Measurements from ENCODE around the gene NR5A2.

The NR5A2 gene

DNA sequence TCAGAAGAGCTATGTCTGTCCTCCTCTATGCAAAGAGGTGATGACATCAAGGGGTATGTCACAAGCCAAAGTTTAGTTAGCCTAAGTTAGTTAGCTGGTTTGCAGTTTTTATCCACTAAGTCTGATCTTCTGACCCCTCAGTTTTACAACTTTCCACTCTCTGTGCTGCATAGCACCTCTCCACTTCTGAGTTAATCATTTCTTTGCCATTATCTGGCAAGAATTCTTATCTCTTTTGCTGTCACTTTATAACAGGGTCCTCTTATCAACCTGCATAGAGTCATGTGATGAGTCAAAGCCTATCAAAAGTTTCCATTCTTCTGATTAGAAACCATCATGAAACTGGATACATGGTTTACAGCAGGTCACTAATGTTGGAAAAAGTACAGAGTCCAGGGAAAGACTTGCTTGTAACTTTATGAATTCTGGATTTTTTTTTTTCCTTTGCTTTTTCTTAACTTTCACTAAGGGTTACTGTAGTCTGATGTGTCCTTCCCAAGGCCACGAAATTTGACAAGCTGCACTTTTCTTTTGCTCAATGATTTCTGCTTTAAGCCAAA is at the start of gene NR5A2:
TSS of gene NR5A2 (plus strand) at position 447 of the 560 bp plus-strand sequence. CDS start 138 bp downstream, outside the sequence.
- no peaks in the 10 kb centered on the region for H3K9me3 ChIP-seq (ENCODE audit: control insufficient read depth, insufficient read depth, low read length)
- H3K36me3 ChIP-seq (ENCODE audit: insufficient read depth, low read length) = no peaks in the 10 kb centered on the region
- H3K4me1 ChIP-seq (ENCODE audit: insufficient read depth, low read length) = no peaks in the 10 kb centered on the region
- H3K9ac ChIP-seq (ENCODE audit: low read depth, low read length) = peak within 1 kb of the TSS; percentile 75

DNA sequence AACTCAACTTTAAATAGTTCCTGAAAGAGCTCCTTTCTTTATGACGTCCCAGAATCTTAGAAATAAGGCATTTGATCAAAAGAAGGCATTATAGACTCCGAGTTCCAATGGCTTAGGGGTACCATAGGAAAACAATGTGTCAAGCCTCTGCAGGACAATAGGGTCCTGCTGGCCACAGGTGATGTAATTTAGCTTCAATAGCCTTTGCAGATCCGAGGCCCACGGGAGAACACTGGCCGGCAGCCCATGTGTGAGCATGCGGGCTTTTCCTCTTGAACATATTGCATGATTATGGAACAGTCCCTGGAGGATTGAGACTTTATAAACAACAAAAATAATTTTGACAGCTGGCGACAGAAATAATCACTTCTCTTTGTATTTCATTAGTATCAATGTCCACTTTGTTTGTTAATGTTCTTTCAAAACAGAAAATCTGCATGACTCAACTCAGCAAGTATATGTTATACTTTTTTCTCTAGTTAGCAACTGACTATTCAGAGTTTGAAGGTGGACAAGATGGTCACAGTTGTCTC is 49.0 kb upstream of the NR5A2 start:
- peaks cover 11% of the 10 kb centered on the region; the same call in 1 of the 2 replicates for H3K4me1 ChIP-seq (ENCODE audit: insufficient read depth, low read length)
- no peak overlapping the region for H3K9ac ChIP-seq (ENCODE audit: low read depth, low read length)
- H3K9me3 ChIP-seq (ENCODE audit: control insufficient read depth, insufficient read depth, low read length) = no peaks in the 10 kb centered on the region
- H3K36me3 ChIP-seq (ENCODE audit: insufficient read depth, low read length) = no peaks in the 10 kb centered on the region

DNA sequence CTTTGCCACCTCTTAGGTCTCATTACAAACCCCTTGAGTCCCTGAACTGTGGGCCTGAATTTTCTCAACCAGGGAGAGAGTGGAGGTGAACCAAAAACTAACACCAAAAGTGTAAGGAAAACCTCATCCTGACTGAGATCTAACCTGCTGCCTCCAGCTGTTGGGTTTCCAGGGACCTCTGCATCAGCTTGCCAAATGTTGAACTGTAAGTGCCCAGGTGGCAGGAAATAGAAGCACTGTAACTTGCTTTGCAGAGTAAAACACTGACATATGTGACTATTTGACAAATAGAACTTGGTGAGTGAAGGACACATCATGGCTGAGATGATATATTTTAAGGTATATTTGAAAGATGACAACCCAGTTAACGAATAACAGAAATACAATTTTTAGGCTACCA is 48.4 kb upstream of the NR5A2 start:
- no peaks in the 10 kb centered on the region for H3K36me3 ChIP-seq (ENCODE audit: insufficient read depth, low read length)
- peaks cover 11% of the 10 kb centered on the region; the same call in 1 of the 2 replicates for H3K4me1 ChIP-seq (ENCODE audit: insufficient read depth, low read length)
- no peaks in the 10 kb centered on the region for H3K9me3 ChIP-seq (ENCODE audit: control insufficient read depth, insufficient read depth, low read length)
- H3K9ac ChIP-seq (ENCODE audit: low read depth, low read length) = no peak overlapping the region

DNA sequence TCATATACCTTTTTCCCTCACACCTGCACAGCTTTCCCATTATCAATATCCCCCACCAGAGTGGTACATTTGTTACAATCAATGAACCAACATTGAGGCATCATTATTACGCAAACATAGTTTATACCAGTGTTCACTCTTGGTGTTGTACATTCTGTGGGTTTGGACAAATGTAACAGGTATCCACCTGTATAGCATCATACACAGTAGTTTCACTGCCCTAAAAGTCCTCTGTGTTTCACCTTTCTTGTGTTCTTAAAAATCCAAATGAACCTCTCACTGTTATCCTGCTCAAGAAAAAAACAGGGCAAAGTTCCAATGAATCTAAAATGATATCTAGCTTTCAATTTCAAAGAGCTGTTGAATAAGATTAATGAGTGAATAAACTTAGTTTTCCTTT is 45.9 kb upstream of the NR5A2 start:
- Histone ChIP-seq H3K9me3 (ENCODE audit: control insufficient read depth, insufficient read depth, low read length) (no peaks in the 10 kb centered on the region), H3K36me3 (ENCODE audit: insufficient read depth, low read length) (no peaks in the 10 kb centered on the region), H3K4me1 (ENCODE audit: insufficient read depth, low read length) (peaks cover 8% of the 10 kb centered on the region; the same call in 1 of the 2 replicates), H3K9ac (ENCODE audit: low read depth, low read length) (no peak overlapping the region)

DNA sequence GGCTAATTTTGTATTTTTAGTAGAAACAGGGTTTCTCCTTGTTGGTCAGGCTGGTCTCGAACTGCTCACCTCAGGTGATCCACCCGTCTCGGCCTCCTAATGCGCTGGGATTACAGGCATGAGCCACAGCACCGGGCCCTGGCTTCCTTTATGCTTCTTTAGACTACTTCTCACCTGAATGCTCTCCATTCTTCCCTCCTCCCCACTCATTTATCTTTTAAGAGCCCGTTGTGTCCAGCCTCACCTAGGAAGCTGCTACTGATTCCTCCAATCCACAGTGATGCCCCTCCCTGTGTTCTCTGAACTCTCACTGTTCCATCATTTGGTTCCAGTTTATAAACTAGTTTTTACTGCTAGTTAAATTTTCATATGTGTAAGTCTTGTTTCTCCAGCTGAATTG is 44.9 kb upstream of the NR5A2 start:
- Histone ChIP-seq H3K9me3 (ENCODE audit: control insufficient read depth, insufficient read depth, low read length) (no peaks in the 10 kb centered on the region), H3K36me3 (ENCODE audit: insufficient read depth, low read length) (no peaks in the 10 kb centered on the region)

DNA sequence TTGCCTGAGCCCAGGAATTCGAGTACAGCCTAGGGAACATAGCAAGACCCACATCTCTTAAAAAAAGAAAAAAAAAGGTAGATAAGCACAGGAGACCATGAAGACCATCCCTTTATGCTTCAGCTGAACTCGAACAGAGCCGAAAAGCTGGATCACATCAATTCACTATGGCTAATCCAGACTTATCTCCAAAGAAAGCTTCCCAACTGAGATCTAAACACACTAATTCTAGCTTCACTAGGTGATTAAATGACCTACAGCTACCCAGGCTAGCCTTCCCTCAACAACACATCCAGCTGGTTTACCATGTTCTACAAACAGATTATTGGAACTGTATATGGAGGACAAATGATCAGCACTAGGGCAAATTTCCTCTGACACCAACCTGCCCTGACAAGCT is 44.0 kb upstream of the NR5A2 start:
- H3K36me3 ChIP-seq (ENCODE audit: insufficient read depth, low read length) = no peaks in the 10 kb centered on the region
- no peak overlapping the region for H3K9ac ChIP-seq (ENCODE audit: low read depth, low read length)
- no peaks in the 10 kb centered on the region for H3K9me3 ChIP-seq (ENCODE audit: control insufficient read depth, insufficient read depth, low read length)
- 0 out of 2 replicates have a peak, but pooled peaks cover 3% of the 10 kb centered on the region for H3K4me1 ChIP-seq (ENCODE audit: insufficient read depth, low read length)

More for the DNA sequence above, 44.9 kb upstream of the NR5A2 start:
- no peak overlapping the region for H3K9ac ChIP-seq (ENCODE audit: low read depth, low read length)
- H3K4me1 ChIP-seq (ENCODE audit: insufficient read depth, low read length) = 0 out of 2 replicates have a peak, but pooled peaks cover 3% of the 10 kb centered on the region

DNA sequence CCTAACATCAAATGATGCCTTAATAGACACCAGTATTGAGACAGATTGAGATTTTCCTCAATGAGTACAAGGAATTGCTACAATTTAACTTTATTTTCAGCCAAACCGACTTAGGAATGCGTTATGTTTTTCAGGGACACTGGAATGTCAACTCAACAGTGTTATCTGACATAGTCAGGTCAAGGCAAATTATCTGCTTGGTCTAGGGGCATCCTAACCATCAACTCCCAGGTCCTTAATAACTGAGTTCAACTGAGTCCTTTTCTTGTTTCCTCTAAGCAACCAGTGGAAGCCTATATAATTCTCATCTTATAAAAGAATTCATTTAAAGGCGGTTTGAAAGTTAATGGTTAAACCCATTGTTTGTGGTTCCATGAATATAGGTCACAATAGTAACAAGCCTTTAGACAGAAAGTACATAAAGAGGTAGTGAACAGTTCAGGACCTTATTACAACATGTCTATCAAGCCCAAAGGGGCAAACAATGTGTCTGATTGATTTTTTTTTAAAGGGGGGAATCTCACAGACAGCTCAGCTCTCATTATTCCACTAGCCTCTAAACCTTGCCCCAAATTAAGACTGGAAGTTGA is 32.3 kb upstream of the NR5A2 start:
- no peak overlapping the region for H3K9ac ChIP-seq (ENCODE audit: low read depth, low read length)
- no peaks in the 10 kb centered on the region for H3K4me1 ChIP-seq (ENCODE audit: insufficient read depth, low read length)
- H3K9me3 ChIP-seq (ENCODE audit: control insufficient read depth, insufficient read depth, low read length) = no peaks in the 10 kb centered on the region
- H3K36me3 ChIP-seq (ENCODE audit: insufficient read depth, low read length) = no peaks in the 10 kb centered on the region

DNA sequence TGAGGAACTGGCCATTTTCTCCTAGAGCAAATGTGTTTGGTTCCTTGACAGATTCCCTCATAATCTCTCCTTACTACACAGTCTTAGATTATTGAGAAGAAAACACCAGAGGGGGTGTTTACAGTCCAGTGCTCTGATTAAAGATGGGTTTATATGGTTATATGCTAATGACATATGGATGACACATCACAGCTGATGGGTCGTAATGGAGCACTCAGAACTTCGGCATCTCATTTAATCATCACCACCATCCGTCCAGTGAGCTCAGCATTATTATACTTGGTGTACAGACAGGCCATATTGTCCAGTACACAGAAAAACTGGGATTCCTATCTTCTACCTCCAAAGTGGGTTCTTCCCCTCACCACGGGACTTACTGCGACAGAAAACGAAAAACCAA is 22.3 kb upstream of the NR5A2 start:
- Histone ChIP-seq H3K9me3 (ENCODE audit: control insufficient read depth, insufficient read depth, low read length) (no peaks in the 10 kb centered on the region), H3K9ac (ENCODE audit: low read depth, low read length) (no peak overlapping the region), H3K36me3 (ENCODE audit: insufficient read depth, low read length) (no peaks in the 10 kb centered on the region), H3K4me1 (ENCODE audit: insufficient read depth, low read length) (no peaks in the 10 kb centered on the region)

DNA sequence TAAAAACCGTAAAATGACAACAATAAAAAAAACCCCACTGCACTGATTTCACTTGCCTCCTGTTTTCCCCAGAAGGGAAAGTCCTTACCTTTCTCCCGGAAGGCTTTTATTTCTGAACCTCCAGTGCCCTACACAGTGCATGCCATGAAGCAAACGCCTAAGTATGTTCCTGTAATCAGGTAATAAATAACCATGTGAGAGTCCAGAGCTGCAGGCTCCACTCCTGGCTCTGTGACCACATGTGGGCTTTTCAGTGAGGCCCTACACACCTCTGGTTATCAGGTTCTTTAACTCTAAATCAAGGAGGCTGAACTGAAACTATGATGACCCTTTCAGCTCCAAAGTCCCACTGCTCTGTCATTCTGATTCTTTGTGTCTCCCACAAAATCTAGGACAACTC is 20.8 kb upstream of the NR5A2 start:
- no peaks in the 10 kb centered on the region for H3K9me3 ChIP-seq (ENCODE audit: control insufficient read depth, insufficient read depth, low read length)
- no peaks in the 10 kb centered on the region for H3K36me3 ChIP-seq (ENCODE audit: insufficient read depth, low read length)
- H3K9ac ChIP-seq (ENCODE audit: low read depth, low read length) = no peak overlapping the region
- no peaks in the 10 kb centered on the region for H3K4me1 ChIP-seq (ENCODE audit: insufficient read depth, low read length)

DNA sequence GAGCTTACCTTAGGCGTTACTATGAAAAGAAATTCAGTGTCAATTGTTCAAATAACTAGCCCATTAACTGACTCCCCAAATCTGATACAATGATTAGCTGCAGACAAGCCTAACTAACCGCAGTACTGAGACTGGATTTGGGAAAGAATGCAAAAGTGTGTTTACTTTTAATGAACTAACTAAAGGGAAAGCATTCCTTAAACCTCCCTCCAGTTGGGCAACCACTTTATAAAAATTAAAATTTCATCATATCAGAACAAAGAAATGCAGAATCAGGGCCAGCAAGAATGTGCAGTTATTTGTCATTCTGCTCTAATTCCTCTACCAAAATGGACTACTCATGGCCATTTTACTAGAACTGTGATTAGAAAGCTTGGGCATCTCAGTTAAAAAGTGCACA is 11.7 kb upstream of the NR5A2 start:
- no peaks in the 10 kb centered on the region for H3K4me1 ChIP-seq (ENCODE audit: insufficient read depth, low read length)
- no peaks in the 10 kb centered on the region for H3K36me3 ChIP-seq (ENCODE audit: insufficient read depth, low read length)
- no peak overlapping the region for H3K9ac ChIP-seq (ENCODE audit: low read depth, low read length)
- H3K9me3 ChIP-seq (ENCODE audit: control insufficient read depth, insufficient read depth, low read length) = no peaks in the 10 kb centered on the region

DNA sequence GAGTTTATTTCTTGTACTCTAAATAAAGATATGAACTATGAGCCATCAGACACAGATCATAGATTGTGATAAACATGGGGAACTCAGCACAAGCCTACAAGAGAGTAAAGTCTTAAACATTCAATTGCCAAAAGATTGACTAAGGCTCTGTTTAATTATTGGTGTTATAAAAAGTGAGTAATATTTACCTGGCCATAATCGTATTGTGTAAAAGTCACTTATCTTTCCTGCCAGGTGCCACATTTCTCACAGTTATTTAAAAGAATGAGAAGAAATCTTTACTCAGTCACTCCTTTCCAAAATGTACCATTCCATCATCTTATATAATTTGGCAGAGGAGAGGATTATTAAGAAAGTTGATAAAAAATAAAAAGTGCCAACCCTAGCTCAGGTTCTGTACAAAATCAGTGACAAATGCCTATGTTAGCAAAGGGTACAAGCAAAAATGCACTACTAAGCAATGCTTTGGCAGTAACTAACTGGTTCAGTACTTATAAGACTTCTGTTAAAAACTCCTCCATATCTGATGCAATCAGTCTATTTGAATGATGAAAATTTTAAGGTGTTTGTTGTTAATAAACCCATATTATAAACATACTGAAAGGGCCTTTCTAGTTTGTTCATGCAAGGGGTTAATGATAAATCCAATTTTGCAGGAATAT is 5.8 kb upstream of the NR5A2 start:
- Histone ChIP-seq H3K9ac (ENCODE audit: low read depth, low read length) (no peak overlapping the region), H3K9me3 (ENCODE audit: control insufficient read depth, insufficient read depth, low read length) (no peaks in the 10 kb centered on the region), H3K36me3 (ENCODE audit: insufficient read depth, low read length) (no peaks in the 10 kb centered on the region), H3K4me1 (ENCODE audit: insufficient read depth, low read length) (no peaks in the 10 kb centered on the region)

DNA sequence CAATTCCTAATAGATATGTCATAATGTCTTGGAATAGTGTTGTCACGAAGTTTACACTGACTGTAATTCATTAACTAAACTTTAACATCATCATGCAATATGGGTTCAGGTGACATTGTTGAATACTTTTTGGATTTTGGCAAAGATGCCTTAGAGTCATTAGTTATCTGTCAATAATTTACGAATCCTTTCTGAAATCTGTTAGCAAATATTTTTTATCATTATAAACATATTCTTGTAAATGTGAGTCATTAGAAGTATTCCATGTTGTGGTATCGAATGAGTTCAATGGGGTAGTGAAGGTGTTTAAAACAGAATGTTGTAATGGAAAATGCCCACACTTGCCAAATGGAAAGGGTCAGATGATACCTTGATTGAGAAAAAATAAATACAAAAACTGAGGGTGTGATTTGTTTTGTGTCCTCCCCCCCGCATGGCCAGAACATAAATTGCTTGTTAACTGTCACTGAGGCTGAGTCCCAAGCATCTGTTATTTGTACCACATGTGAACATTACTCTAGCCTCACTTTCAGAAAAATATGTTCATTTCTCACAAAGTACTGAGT is 5.2 kb upstream of the NR5A2 start:
- Histone ChIP-seq H3K9me3 (ENCODE audit: control insufficient read depth, insufficient read depth, low read length) (no peaks in the 10 kb centered on the region), H3K9ac (ENCODE audit: low read depth, low read length) (no peak overlapping the region), H3K36me3 (ENCODE audit: insufficient read depth, low read length) (no peaks in the 10 kb centered on the region), H3K4me1 (ENCODE audit: insufficient read depth, low read length) (no peaks in the 10 kb centered on the region)

DNA sequence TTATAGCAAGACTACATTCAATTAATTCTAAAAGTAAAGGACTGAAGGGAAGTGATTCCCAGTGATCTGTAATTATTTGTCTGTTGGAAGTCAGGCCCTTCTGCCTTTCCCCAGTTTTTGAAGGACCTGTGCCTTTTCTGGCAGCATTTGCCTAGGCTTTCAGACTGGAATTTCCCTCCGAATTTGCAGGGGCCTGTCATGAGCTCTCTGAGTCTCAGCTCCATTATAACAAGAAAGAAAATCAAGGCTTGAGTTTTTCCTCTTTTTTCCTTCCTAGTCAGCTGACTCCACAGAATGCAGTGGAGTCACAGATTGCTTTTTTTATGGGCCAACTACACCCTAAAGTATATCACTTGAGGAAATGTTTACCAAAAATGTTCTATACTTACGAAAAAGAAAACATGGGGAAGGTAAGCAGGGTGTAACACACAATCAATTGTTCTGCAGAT is 1.1 kb downstream of the NR5A2 start:
- Histone ChIP-seq H3K9ac (ENCODE audit: low read depth, low read length) (peak overlapping the region; percentile 75), H3K9me3 (ENCODE audit: control insufficient read depth, insufficient read depth, low read length) (no peaks in the 10 kb centered on the region)

DNA sequence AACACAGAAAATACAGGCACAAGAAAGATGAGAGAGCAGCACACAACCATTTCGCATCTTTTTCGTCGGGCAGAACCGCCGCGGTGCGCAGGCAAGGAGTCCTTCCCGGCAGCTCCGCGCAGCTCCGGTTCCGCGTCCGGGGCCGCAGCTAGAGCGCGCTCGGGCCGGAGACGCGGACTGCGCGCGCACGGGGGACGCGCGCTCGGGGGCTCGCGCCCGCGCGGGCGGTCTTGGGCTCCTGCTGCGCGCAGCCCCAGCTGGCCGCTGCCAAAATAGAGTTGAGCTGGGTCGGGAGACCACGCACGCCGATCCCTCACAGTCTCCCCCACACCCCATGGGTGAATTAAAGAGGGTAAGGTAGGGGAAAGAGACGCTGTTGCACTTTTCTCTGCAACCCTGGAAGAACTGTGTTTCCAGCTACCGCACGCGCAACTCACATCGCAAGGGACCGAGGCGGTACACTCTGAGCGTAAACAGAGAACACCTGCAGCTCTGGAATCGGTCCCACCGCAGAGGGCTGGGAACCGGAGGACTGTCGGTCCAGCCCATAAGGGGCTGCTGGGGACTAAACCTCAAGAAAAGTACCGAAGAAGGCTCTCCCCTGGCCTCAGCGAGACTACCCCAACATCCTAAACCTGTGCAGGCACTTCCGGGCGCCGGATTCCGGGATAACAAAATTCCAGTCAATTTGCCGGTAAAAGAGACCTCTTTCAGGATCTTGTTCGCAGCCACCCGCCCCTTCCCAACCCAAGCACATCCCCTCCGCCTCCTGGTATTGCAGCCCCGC is 1.7 kb downstream of the NR5A2 start:
- H3K9me3 ChIP-seq (ENCODE audit: control insufficient read depth, insufficient read depth, low read length) = no peaks in the 10 kb centered on the region
- H3K36me3 ChIP-seq (ENCODE audit: insufficient read depth, low read length) = no peaks in the 10 kb centered on the region
- H3K4me1 ChIP-seq (ENCODE audit: insufficient read depth, low read length) = peaks cover 4% of the 10 kb centered on the region; the same call in 1 of the 2 replicates
- H3K9ac ChIP-seq (ENCODE audit: low read depth, low read length) = peak overlapping the region; percentile 75

More for the DNA sequence above, 1.1 kb downstream of the NR5A2 start:
- H3K36me3 ChIP-seq (ENCODE audit: insufficient read depth, low read length) = no peaks in the 10 kb centered on the region
- H3K4me1 ChIP-seq (ENCODE audit: insufficient read depth, low read length) = peaks cover 4% of the 10 kb centered on the region; the same call in 1 of the 2 replicates
